HG03439 (cell line): ENCODE results near the gene SLC6A2.
"Not testable (repeated sequence)": the region's sequence is repeated elsewhere in the genome, so short reads cannot be mapped to it uniquely, and the experiment has no call there.

Experiments
- ATAC-seq: cut with Tn5 transposase; IDR thresholded peaks from one replicate; pipeline ENCODE4 v1.9.1; 2021; ENCODE audit warnings: mild to moderate bottlenecking, moderate library complexity; ENCODE audit not compliant: unreplicated experiment

The SLC6A2 gene

GRCh38 chr16:55655897-55656681 lies at the start of gene SLC6A2:
SLC6A2 (plus strand) TSS chr16:55655988; CDS start chr16:55656695, 707 bp downstream.
- ATAC-seq: no peak

GRCh38 chr16:55613613-55614335 lies 42.0 kb upstream of the SLC6A2 start:
- ATAC-seq: no peak

- ATAC-seq: no peak
Observed at GRCh38 chr16:55615071-55615470, 40.7 kb upstream of the SLC6A2 start.

- ATAC-seq: not testable (repeated sequence)
Observed at GRCh38 chr16:55615670-55616069, 40.1 kb upstream of the SLC6A2 start.

GRCh38 chr16:55621771-55622170 lies 34.0 kb upstream of the SLC6A2 start:
- ATAC-seq: no peak

GRCh38 chr16:55622272-55622671 lies 33.5 kb upstream of the SLC6A2 start:
- ATAC-seq: no peak

GRCh38 chr16:55622930-55623561 lies 32.7 kb upstream of the SLC6A2 start:
- ATAC-seq: no peak

GRCh38 chr16:55623640-55624039 lies 32.1 kb upstream of the SLC6A2 start:
- ATAC-seq: no peak

GRCh38 chr16:55624696-55625095 lies 31.1 kb upstream of the SLC6A2 start:
- no peak for ATAC-seq

GRCh38 chr16:55625843-55626242 lies 29.9 kb upstream of the SLC6A2 start:
- no peak for ATAC-seq

GRCh38 chr16:55628306-55628968 lies 27.4 kb upstream of the SLC6A2 start:
- ATAC-seq: no peak

GRCh38 chr16:55630774-55631173 lies 25.0 kb upstream of the SLC6A2 start:
- ATAC-seq: no peak

- no peak for ATAC-seq
Observed at GRCh38 chr16:55632259-55632658, 23.5 kb upstream of the SLC6A2 start.

GRCh38 chr16:55634193-55634592 lies 21.6 kb upstream of the SLC6A2 start:
- ATAC-seq: no peak

GRCh38 chr16:55638256-55638655 lies 17.5 kb upstream of the SLC6A2 start:
- ATAC-seq: no peak

- no peak for ATAC-seq
Observed at GRCh38 chr16:55640701-55641327, 15.0 kb upstream of the SLC6A2 start.

GRCh38 chr16:55641430-55642056 lies 14.2 kb upstream of the SLC6A2 start:
- no peak for ATAC-seq

GRCh38 chr16:55642611-55643010 lies 13.2 kb upstream of the SLC6A2 start:
- no peak for ATAC-seq

- no peak for ATAC-seq
Observed at GRCh38 chr16:55643161-55643970, 12.4 kb upstream of the SLC6A2 start.
